Ovary (tissue), 3 donors: Measurements from ENCODE around the gene USP20.

ENCODE experiments used
- EP300 ChIP-seq: sonication (generic); formaldehyde crosslinking; IDR thresholded peaks from one replicate; pipeline ENCODE4 v1.6.1; 2017; ENCODE audit warnings: antibody characterized with exemption
- POLR2A ChIP-seq: fragments of 450-650 bp; IDR thresholded peaks from one replicate; pipeline ENCODE4 v1.6.1; 2017; ENCODE audit warnings: antibody characterized with exemption, mild to moderate bottlenecking, moderate library complexity
- TF ChIP-seq, protein P1 (sequence below), 3 donors: fragments of 450-650 bp in 2 of 3; fragments of 200-600 bp in 1 of 3; IDR thresholded peaks; one replicate each; pipeline versions ENCODE4 v1.5.1 to v1.8.0; 2016 to 2022; ENCODE audit warnings: antibody characterized with exemption in 3 of 3, mild to moderate bottlenecking in 1 of 3
- donor health status: DM: no; HTN: no; CAD: no.

DNA sequence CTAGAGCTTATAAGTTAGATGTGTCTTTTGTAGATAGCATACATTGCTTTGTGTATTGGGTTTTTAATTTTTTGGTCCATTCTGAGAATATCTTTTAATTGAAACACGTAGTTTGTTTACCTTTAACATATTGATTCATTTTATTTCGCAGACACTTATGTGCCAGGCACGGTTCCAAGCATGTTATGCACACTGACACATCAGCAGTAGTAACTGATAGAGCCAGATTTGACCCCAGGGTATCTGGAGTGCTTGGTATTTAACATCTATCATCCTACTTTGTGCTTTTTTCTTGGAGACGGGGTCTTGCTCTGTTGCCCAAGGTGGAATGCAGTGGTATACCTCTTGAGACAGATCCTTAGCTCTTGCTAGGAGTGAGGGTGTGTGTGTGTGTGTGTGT lies 71.9 kb downstream of the USP20 start:
- TF ChIP-seq, protein P1, sequence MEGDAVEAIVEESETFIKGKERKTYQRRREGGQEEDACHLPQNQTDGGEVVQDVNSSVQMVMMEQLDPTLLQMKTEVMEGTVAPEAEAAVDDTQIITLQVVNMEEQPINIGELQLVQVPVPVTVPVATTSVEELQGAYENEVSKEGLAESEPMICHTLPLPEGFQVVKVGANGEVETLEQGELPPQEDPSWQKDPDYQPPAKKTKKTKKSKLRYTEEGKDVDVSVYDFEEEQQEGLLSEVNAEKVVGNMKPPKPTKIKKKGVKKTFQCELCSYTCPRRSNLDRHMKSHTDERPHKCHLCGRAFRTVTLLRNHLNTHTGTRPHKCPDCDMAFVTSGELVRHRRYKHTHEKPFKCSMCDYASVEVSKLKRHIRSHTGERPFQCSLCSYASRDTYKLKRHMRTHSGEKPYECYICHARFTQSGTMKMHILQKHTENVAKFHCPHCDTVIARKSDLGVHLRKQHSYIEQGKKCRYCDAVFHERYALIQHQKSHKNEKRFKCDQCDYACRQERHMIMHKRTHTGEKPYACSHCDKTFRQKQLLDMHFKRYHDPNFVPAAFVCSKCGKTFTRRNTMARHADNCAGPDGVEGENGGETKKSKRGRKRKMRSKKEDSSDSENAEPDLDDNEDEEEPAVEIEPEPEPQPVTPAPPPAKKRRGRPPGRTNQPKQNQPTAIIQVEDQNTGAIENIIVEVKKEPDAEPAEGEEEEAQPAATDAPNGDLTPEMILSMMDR (IDR thresholded peaks at IDR 0.05) = no peak
- TF ChIP-seq POLR2A (no peak), EP300 (no peak)
